Endothelial cell of umbilical vein (primary cell): ENCODE results near the gene KHNYN. TPM values are rescaled to one million over a fixed set of nuclear protein-coding genes. Genes with fewer than 3 reads are reported as not detected.

ENCODE experiments used
- BruUV-seq: library from RNA; stranded (reverse); fragments of 400-500 nt; replicated peaks from 2 replicates; lab custom pipeline; 2021; lab: Mats Ljungman, UMichigan
- CTCF ChIA-PET: fragments of 300-600, 350-600 bp; sonication (Branson Sonifier 250); formaldehyde crosslinking; loops from one replicate; lab custom pipeline; 2021; ENCODE audit warnings: antibody characterized with exemption, inconsistent platforms; lab: Charles Lee
- POLR2A ChIA-PET: fragments of 300-600, 350-600 bp; sonication (Branson Sonifier 250); formaldehyde crosslinking; loops from one replicate; lab custom pipeline; 2021; ENCODE audit warnings: antibody characterized with exemption, inconsistent platforms; lab: Charles Lee
- DNase-seq: peaks from one replicate; pipeline ENCODE4 v3.0.0-alpha.2; 2011; ENCODE audit warnings: low read depth, low spot score
- FAIRE-seq: peaks from 2 replicates; lab custom pipeline; 2011; peaks lifted over from hg19 to GRCh38; lab: Jason Lieb, UNC
- H2AFZ ChIP-seq: 2 replicates; pipeline ENCODE4 v1.6.0; 2012; ENCODE audit warnings: low read depth, low read length, control low read depth, inconsistent platforms
- H3K27ac ChIP-seq: 2 replicates; pipeline ENCODE4 v1.5.1; 2011; ENCODE audit warnings: low read depth, mild to moderate bottlenecking, control low read depth, low read length, moderate library complexity; ENCODE audit not compliant: insufficient read depth
- H3K27me3 ChIP-seq, 2 experiments: 2 replicates each; pipeline versions ENCODE4 v1.6.0 to v1.6.1; 2011; ENCODE audit warnings: low read length in 2 of 2, mixed read lengths in 1 of 2; ENCODE audit not compliant: control insufficient read depth in 2 of 2, insufficient read depth in 2 of 2
- H3K36me3 ChIP-seq, 2 experiments: 2 replicates in 1 of 2; 3 replicates in 1 of 2; pipeline ENCODE4 v1.5.1; 2011; ENCODE audit warnings: low read length in 2 of 2, mild to moderate bottlenecking in 1 of 2, moderate library complexity in 1 of 2; ENCODE audit not compliant: control insufficient read depth in 2 of 2, insufficient read depth in 2 of 2; ENCODE audit errors: extremely low read depth in 1 of 2
- H3K4me1 ChIP-seq: 3 replicates; pipeline ENCODE4 v1.5.1; 2011; ENCODE audit warnings: mild to moderate bottlenecking, low read length; ENCODE audit not compliant: control insufficient read depth, insufficient read depth; ENCODE audit errors: extremely low read depth
- H3K4me2 ChIP-seq: 2 replicates; pipeline ENCODE4 v1.6.1; 2011; ENCODE audit warnings: low read length, control low read depth, mixed read lengths; ENCODE audit not compliant: insufficient read depth
- H3K4me3 ChIP-seq, 3 experiments: fragments of 200-600 bp in 1 of 3; sonication (generic), shearing (Covaris generic) in 1 of 3; replicated peaks in 1 of 3; 2 replicates each; pipeline ENCODE4 v1.5.1; 2011 to 2016; ENCODE audit warnings: control low read depth in 3 of 3, low read length in 3 of 3, mild to moderate bottlenecking in 2 of 3, inconsistent platforms in 1 of 3, low read depth in 1 of 3, moderate library complexity in 1 of 3; ENCODE audit not compliant: insufficient read depth in 1 of 3
- H3K79me2 ChIP-seq: 2 replicates; pipeline ENCODE4 v1.6.0; 2012; ENCODE audit warnings: low read length, inconsistent platforms; ENCODE audit not compliant: control insufficient read depth, insufficient read depth
- H3K9ac ChIP-seq: replicated peaks from 2 replicates; pipeline ENCODE3; 2011; ENCODE audit warnings: low read length, control low read depth; ENCODE audit not compliant: insufficient read depth; ENCODE audit errors: extremely low read depth
- H3K9me1 ChIP-seq: replicated peaks from 3 replicates; pipeline ENCODE4 v1.6.0; 2011; ENCODE audit warnings: mild to moderate bottlenecking, low read length; ENCODE audit not compliant: control insufficient read depth, insufficient read depth; ENCODE audit errors: extremely low read depth
- H3K9me3 ChIP-seq: replicated peaks from 2 replicates; pipeline ENCODE4 v1.5.1; 2012; ENCODE audit warnings: low read length, inconsistent platforms; ENCODE audit not compliant: control insufficient read depth, insufficient read depth
- H4K20me1 ChIP-seq: replicated peaks from 2 replicates; pipeline ENCODE3; 2011; ENCODE audit warnings: mild to moderate bottlenecking, low read length; ENCODE audit not compliant: control insufficient read depth, insufficient read depth; ENCODE audit errors: extremely low read depth
- CTCF ChIP-seq, 2 donors: IDR thresholded peaks; 1 replicate in 1 of 2; 2 replicates in 1 of 2; pipeline ENCODE4 v1.5.1; 2011; ENCODE audit warnings: low read length in 2 of 2, mild to moderate bottlenecking in 2 of 2, moderate library complexity in 2 of 2, control low read depth in 1 of 2, inconsistent platforms in 1 of 2, low read depth in 1 of 2; ENCODE audit not compliant: insufficient read depth in 1 of 2; ENCODE audit errors: extremely low read depth in 1 of 2
- FOS ChIP-seq: IDR thresholded peaks from 2 replicates; pipeline ENCODE4 v1.6.1; 2011; ENCODE audit warnings: mild to moderate bottlenecking, low read length, moderate library complexity, borderline replicate concordance; ENCODE audit not compliant: insufficient read depth
- GATA2 ChIP-seq: IDR thresholded peaks from 2 replicates; pipeline ENCODE4 v1.7.0; 2011; ENCODE audit warnings: low read depth, mild to moderate bottlenecking, moderate library complexity, mixed read lengths, low read length; ENCODE audit not compliant: insufficient read length, insufficient read depth
- JUN ChIP-seq: IDR thresholded peaks from 2 replicates; pipeline ENCODE4 v1.6.1; 2011; ENCODE audit warnings: borderline replicate concordance, low read depth; ENCODE audit not compliant: insufficient read length, insufficient read depth
- MAX ChIP-seq: IDR thresholded peaks from 2 replicates; pipeline ENCODE4 v1.6.1; 2011; ENCODE audit not compliant: insufficient read depth, insufficient read length
- MYC ChIP-seq: IDR thresholded peaks from one replicate; pipeline ENCODE4 v1.6.1; 2011; ENCODE audit warnings: mild to moderate bottlenecking, low read depth, low read length
- POLR2A ChIP-seq: IDR thresholded peaks from 2 replicates; pipeline ENCODE4 v1.6.1; 2012; ENCODE audit warnings: low read depth, mild to moderate bottlenecking, control low read depth, low read length
- POLR2AphosphoS5 ChIP-seq: IDR thresholded peaks from 2 replicates; pipeline ENCODE4 v1.6.1; 2012; ENCODE audit warnings: low read depth, mild to moderate bottlenecking, control low read depth, low read length, moderate library complexity; ENCODE audit not compliant: insufficient read depth
- dilution Hi-C: fragments of 300-500 bp; cut with MboI; formaldehyde crosslinking; loops from one replicate; pipeline ENCODE4 v1.15.0; 2019; ENCODE audit warnings: low sequenced_read_pairs; ENCODE audit not compliant: extremely low pct_ligation_motif_present
- intact Hi-C: fragments of 100-400 bp; cut with micrococcal nuclease; formaldehyde crosslinking; loops from one replicate; pipeline ENCODE4 v1.10.0; 2022
- polyA plus RNA-seq, 4 experiments: library from polyadenylated mRNA; depleted of rRNA in 3 of 4; stranded (reverse) in 3 of 4; unstranded in 1 of 4; fragments of >200 nt; gene quantifications; 2 replicates each; pipeline versions ENCODE4 v1.2.1 to v1.2.3, GENCODE V29; 2011 to 2012; ENCODE audit warnings: missing spikeins in 1 of 4
- total RNA-seq: library from RNA; stranded (reverse); gene quantifications from 2 replicates; pipeline ENCODE4 v1.2.3, GENCODE V29; 2021

The KHNYN gene
- total and polyA plus RNA-seq, 2 donors (not counting 3 experiments of a cell fraction or from before 2014, with no cell fraction given) = 25.4 to 63.3 TPM

GRCh38 chr14:24408764-24409163 is 21.0 kb upstream of the KHNYN start:
- CTCF ChIA-PET = interaction anchor here (1.0 to 8.7 kb wide), 7 partner anchors 10 to 75 kb away, joined by 3 to 86 read pairs (median 6); partner anchors contain the start of genes ADCY4 and NYNRIN
- Histone ChIP-seq H3K9ac (no peak overlapping the region), H3K4me2 (no peak overlapping the region), H4K20me1 (no peaks in the 10 kb centered on the region), H3K4me3 (no peak overlapping the region), H3K9me3 (no peaks in the 10 kb centered on the region), H3K27ac (no peak overlapping the region), H2AFZ (no peak overlapping the region), H3K4me1 (peaks cover 2% of the 10 kb centered on the region), H3K9me1 (no peaks in the 10 kb centered on the region), H3K27me3 (no peaks in the 10 kb centered on the region), H3K36me3 (peaks cover under 1 to 37% of the 10 kb centered on the region in 2 experiments), H3K79me2 (peaks cover 2% of the 10 kb centered on the region)
- DNase-seq = no peak
- TF ChIP-seq MAX (no peak), JUN (no peak), MYC (no peak), POLR2AphosphoS5 (no peak), CTCF (IDR thresholded peaks at IDR 0.05; ENCODE audit: extremely low read depth in 1 of 2, insufficient read depth in 1 of 2, low read depth in 1 of 2, low read length in 2 of 2) (no peak), POLR2A (no peak), FOS (no peak), GATA2 (no peak)
- intact Hi-C loops = no loop called here
- no TSS peak for BruUV-seq
- dilution Hi-C loops = no loop called here
- POLR2A ChIA-PET = interaction anchor here (1.7 kb wide), 1 partner anchor 42 kb away, joined by 6 read pairs; no protein-coding TSS in a partner anchor
- FAIRE-seq = no peak
